WTC11 (cell line): Measurements from ENCODE around the gene CHRNB1. TPM values are rescaled to one million over a fixed set of nuclear protein-coding genes. Genes with fewer than 3 reads are reported as not detected.
"Not testable (repeated sequence)": the region's sequence is repeated elsewhere in the genome, so short reads cannot be mapped to it uniquely, and the experiment has no call there.

ENCODE experiments used
- ATAC-seq: fragments of 200-7000 bp; cut with Tn5 transposase; 2 replicates; pipeline ENCODE4 v1.10.0; 2021; ENCODE audit warnings: mild to moderate bottlenecking, moderate library complexity
- CTCF ChIA-PET: fragments of 300-600 bp; sonication (Branson Sonifier 250); formaldehyde crosslinking; loops from one replicate; lab custom pipeline; 2021; ENCODE audit warnings: antibody characterized with exemption; lab: Charles Lee
- POLR2A ChIA-PET: fragments of 350-600 bp; sonication (Branson Sonifier 250); formaldehyde crosslinking; loops from one replicate; lab custom pipeline; 2021; ENCODE audit warnings: antibody characterized with exemption; lab: Charles Lee
- DNase-seq: peaks from one replicate; pipeline ENCODE4 v3.0.0; 2021; ENCODE audit warnings: low spot score
- H3K27ac Mint-ChIP-seq: 2 replicates; pipeline ENCODE4 v1.8.0; 2021; ENCODE audit warnings: mixed read lengths
- H3K27me3 Mint-ChIP-seq: 2 replicates; pipeline ENCODE4 v1.8.0; 2021; ENCODE audit warnings: low read depth, mild to moderate bottlenecking, moderate library complexity, mixed read lengths
- H3K36me3 Mint-ChIP-seq: 2 replicates; pipeline ENCODE4 v1.8.0; 2021; ENCODE audit warnings: mixed read lengths
- H3K4me1 Mint-ChIP-seq: 2 replicates; pipeline ENCODE4 v1.8.0; 2022; ENCODE audit warnings: mixed read lengths
- H3K4me3 Mint-ChIP-seq: 2 replicates; pipeline ENCODE4 v1.8.0; 2021; ENCODE audit warnings: mild to moderate bottlenecking, moderate library complexity, mixed read lengths
- H3K9me3 Mint-ChIP-seq: 2 replicates; pipeline ENCODE4 v1.8.0; 2021; ENCODE audit warnings: mixed read lengths
- IRF2 ChIP-seq: sonication (generic); formaldehyde crosslinking; IDR thresholded peaks from 2 replicates; pipeline ENCODE4 v1.8.0; 2022; ENCODE audit warnings: low read depth, missing genetic modification reagents, borderline replicate concordance
- KAT7 ChIP-seq: sonication (generic); formaldehyde crosslinking; IDR thresholded peaks from 2 replicates; pipeline ENCODE4 v1.8.1; 2023; ENCODE audit warnings: missing genetic modification reagents, mild to moderate bottlenecking, borderline replicate concordance
- ZNF138 ChIP-seq: sonication (generic); formaldehyde crosslinking; conservative IDR thresholded peaks from 2 replicates; pipeline ENCODE4 v1.8.1; 2022; ENCODE audit warnings: mild to moderate bottlenecking, moderate library complexity, missing genetic modification reagents
- total RNA-seq: library from RNA; stranded (reverse); gene quantifications from 3 replicates; pipeline ENCODE4 v1.2.3, GENCODE V29; 2021
- TF ChIP-seq, protein P1 (sequence below): sonication (generic); formaldehyde crosslinking; IDR thresholded peaks from 2 replicates; pipeline ENCODE4 v1.8.1; 2023; ENCODE audit warnings: mild to moderate bottlenecking, missing genetic modification reagents
- TF ChIP-seq, protein P2 (sequence below): sonication (generic); formaldehyde crosslinking; IDR thresholded peaks from 2 replicates; pipeline ENCODE4 v1.8.1; 2023; ENCODE audit warnings: mild to moderate bottlenecking, missing genetic modification reagents, moderate library complexity
- TF ChIP-seq, protein P3 (sequence below): sonication (generic); formaldehyde crosslinking; IDR thresholded peaks from 2 replicates; pipeline ENCODE4 v1.8.0; 2023; ENCODE audit warnings: mild to moderate bottlenecking, missing genetic modification reagents
- TF ChIP-seq, protein P4 (sequence below): sonication (generic); formaldehyde crosslinking; IDR thresholded peaks from 2 replicates; pipeline ENCODE4 v1.8.0; 2022; ENCODE audit warnings: mild to moderate bottlenecking, missing genetic modification reagents
- TF ChIP-seq, protein P5 (sequence below): sonication (generic); formaldehyde crosslinking; IDR thresholded peaks from 2 replicates; pipeline ENCODE4 v1.8.1; 2023; ENCODE audit warnings: mild to moderate bottlenecking, missing genetic modification reagents, borderline replicate concordance
- TF ChIP-seq, protein P6 (sequence below): sonication (generic); formaldehyde crosslinking; IDR thresholded peaks from 2 replicates; pipeline ENCODE4 v1.8.0; 2022; ENCODE audit warnings: mild to moderate bottlenecking, missing genetic modification reagents

The CHRNB1 gene
- total RNA-seq, 1 experiment from 2014 or later = 16.0 TPM

DNA sequence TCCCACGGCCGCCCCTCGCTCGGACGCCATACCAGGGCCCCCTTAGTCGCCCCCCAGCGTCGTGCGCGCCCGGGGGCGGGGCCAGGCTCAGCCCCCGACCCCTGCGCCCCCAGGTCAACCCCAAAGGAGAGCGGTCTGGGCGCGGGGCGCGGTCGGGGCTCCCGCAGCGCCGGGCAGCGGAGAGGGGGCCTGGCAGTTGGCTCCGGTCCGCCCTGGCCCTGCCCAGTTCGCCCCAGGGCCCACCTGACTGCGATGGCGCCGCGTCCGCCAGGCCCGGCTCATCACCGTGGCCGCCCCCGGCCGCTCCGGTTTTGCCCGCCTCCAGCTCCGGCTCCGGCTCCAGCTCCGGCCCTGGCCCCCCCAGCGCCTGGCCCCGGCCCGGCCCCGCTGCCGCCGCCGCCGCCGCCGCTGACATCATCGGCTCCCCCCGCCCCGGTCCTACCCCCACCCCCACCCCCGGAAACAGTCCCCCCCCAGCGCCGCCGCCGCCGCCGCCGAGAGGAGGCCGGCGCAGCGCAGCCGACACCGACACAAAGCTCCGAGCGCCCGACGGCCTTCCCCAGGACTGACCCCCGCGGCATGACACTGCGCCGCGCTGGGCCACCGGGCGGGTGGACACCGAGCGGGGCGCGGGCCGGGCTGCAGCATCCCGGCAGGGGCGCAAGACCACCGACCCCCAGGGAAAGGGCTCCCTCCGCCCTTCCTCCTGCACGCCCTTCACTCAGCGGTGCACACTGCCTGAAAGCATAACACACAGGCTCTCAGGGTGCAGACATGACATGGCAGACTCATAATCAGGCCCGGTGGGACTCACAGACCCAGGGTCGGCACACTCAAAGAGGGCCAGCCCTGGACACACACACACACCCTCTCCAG lies 34.6 kb downstream of the CHRNB1 start, which contains the start of gene ZBTB4 (continued):
- TF ChIP-seq, protein P1, sequence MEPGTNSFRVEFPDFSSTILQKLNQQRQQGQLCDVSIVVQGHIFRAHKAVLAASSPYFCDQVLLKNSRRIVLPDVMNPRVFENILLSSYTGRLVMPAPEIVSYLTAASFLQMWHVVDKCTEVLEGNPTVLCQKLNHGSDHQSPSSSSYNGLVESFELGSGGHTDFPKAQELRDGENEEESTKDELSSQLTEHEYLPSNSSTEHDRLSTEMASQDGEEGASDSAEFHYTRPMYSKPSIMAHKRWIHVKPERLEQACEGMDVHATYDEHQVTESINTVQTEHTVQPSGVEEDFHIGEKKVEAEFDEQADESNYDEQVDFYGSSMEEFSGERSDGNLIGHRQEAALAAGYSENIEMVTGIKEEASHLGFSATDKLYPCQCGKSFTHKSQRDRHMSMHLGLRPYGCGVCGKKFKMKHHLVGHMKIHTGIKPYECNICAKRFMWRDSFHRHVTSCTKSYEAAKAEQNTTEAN = no peak
- TF ChIP-seq, protein P2, sequence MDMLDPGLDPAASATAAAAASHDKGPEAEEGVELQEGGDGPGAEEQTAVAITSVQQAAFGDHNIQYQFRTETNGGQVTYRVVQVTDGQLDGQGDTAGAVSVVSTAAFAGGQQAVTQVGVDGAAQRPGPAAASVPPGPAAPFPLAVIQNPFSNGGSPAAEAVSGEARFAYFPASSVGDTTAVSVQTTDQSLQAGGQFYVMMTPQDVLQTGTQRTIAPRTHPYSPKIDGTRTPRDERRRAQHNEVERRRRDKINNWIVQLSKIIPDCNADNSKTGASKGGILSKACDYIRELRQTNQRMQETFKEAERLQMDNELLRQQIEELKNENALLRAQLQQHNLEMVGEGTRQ (CRISPR knock-in tag) = peak; percentile 32; the same call in 1 of the 2 replicates
- TF ChIP-seq, protein P3, sequence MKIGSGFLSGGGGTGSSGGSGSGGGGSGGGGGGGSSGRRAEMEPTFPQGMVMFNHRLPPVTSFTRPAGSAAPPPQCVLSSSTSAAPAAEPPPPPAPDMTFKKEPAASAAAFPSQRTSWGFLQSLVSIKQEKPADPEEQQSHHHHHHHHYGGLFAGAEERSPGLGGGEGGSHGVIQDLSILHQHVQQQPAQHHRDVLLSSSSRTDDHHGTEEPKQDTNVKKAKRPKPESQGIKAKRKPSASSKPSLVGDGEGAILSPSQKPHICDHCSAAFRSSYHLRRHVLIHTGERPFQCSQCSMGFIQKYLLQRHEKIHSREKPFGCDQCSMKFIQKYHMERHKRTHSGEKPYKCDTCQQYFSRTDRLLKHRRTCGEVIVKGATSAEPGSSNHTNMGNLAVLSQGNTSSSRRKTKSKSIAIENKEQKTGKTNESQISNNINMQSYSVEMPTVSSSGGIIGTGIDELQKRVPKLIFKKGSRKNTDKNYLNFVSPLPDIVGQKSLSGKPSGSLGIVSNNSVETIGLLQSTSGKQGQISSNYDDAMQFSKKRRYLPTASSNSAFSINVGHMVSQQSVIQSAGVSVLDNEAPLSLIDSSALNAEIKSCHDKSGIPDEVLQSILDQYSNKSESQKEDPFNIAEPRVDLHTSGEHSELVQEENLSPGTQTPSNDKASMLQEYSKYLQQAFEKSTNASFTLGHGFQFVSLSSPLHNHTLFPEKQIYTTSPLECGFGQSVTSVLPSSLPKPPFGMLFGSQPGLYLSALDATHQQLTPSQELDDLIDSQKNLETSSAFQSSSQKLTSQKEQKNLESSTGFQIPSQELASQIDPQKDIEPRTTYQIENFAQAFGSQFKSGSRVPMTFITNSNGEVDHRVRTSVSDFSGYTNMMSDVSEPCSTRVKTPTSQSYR (CRISPR knock-in tag) = no peak
- TF ChIP-seq KAT7 (no peak), ZNF138 (CRISPR knock-in tag) (no peak)
- TF ChIP-seq, protein P4, sequence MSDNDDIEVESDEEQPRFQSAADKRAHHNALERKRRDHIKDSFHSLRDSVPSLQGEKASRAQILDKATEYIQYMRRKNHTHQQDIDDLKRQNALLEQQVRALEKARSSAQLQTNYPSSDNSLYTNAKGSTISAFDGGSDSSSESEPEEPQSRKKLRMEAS (CRISPR knock-in tag) = no peak

DNA sequence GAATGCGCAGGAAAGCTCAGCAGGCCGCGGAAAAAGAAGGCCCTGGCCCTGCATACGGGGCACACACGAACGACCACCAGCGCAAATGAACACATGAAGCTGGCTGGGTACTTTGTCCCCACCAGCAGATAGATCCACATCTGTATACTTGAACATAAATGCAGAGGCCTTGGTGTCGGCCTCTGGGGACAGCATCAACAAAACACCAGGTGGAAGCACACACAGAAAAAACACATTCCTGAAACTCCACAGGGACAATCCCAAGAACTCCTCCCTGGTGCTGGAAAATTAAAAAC lies 35.2 kb downstream of the CHRNB1 start:
- DNase-seq (no peak), ATAC-seq (no peak)
- H3K4me1 Mint-ChIP-seq = peaks cover 58% of the 10 kb centered on the region
- no peaks in the 10 kb centered on the region for H3K9me3 Mint-ChIP-seq
- H3K36me3 Mint-ChIP-seq = no peaks in the 10 kb centered on the region
- no peaks in the 10 kb centered on the region for H3K27me3 Mint-ChIP-seq
- H3K27ac Mint-ChIP-seq = peak overlapping the region; percentile 83
- H3K4me3 Mint-ChIP-seq = peak overlapping the region; percentile 89
- TF ChIP-seq, protein P5, sequence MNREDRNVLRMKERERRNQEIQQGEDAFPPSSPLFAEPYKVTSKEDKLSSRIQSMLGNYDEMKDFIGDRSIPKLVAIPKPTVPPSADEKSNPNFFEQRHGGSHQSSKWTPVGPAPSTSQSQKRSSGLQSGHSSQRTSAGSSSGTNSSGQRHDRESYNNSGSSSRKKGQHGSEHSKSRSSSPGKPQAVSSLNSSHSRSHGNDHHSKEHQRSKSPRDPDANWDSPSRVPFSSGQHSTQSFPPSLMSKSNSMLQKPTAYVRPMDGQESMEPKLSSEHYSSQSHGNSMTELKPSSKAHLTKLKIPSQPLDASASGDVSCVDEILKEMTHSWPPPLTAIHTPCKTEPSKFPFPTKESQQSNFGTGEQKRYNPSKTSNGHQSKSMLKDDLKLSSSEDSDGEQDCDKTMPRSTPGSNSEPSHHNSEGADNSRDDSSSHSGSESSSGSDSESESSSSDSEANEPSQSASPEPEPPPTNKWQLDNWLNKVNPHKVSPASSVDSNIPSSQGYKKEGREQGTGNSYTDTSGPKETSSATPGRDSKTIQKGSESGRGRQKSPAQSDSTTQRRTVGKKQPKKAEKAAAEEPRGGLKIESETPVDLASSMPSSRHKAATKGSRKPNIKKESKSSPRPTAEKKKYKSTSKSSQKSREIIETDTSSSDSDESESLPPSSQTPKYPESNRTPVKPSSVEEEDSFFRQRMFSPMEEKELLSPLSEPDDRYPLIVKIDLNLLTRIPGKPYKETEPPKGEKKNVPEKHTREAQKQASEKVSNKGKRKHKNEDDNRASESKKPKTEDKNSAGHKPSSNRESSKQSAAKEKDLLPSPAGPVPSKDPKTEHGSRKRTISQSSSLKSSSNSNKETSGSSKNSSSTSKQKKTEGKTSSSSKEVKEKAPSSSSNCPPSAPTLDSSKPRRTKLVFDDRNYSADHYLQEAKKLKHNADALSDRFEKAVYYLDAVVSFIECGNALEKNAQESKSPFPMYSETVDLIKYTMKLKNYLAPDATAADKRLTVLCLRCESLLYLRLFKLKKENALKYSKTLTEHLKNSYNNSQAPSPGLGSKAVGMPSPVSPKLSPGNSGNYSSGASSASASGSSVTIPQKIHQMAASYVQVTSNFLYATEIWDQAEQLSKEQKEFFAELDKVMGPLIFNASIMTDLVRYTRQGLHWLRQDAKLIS (CRISPR knock-in tag) = no peak
- TF ChIP-seq, protein P6, sequence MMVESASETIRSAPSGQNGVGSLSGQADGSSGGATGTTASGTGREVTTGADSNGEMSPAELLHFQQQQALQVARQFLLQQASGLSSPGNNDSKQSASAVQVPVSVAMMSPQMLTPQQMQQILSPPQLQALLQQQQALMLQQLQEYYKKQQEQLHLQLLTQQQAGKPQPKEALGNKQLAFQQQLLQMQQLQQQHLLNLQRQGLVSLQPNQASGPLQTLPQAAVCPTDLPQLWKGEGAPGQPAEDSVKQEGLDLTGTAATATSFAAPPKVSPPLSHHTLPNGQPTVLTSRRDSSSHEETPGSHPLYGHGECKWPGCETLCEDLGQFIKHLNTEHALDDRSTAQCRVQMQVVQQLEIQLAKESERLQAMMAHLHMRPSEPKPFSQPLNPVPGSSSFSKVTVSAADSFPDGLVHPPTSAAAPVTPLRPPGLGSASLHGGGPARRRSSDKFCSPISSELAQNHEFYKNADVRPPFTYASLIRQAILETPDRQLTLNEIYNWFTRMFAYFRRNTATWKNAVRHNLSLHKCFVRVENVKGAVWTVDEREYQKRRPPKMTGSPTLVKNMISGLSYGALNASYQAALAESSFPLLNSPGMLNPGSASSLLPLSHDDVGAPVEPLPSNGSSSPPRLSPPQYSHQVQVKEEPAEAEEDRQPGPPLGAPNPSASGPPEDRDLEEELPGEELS = 0 out of 2 replicates have a peak, but pooled peaks have one; percentile 22
- no peak for TF ChIP-seq IRF2 (CRISPR knock-in tag)
- POLR2A ChIA-PET = interaction anchor here (0.5 to 2.6 kb wide), 6 partner anchors 18 to 43 kb away, joined by 3 to 13 read pairs (median 4); partner anchors contain the start of gene CHRNB1
- CTCF ChIA-PET = interaction anchor here (1.2 to 5.3 kb wide), 6 partner anchors 34 to 80 kb away, joined by 3 to 27 read pairs (median 10); partner anchors contain the start of genes FGF11, TMEM102 and TMEM256

DNA sequence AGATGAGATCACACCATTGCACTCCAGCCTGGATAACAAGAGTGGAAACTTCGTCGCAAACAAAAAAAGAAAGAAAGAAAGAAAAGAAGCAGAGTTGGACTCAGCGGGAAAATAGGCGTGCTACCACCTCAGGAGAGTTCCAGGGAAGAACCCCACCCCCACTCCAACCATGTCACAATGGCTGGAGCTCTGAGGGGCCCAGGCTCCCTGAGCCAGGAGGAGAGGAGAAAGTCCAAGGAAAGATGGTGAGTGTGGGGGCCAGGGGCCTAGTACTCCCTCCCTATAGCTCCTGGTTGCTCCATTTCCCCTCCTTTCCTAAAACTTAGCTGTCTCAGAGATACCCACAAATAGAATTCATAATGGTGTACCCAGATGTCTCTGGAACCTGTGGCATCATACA lies 36.4 kb downstream of the CHRNB1 start, which contains the start of gene SLC35G6:
Gene SLC35G6 (plus strand): TSS at position 172 of the 400 bp plus-strand sequence. CDS start 71 bp downstream, at position 243.
- not testable (repeated sequence) for ATAC-seq, DNase-seq, H3K27me3 Mint-ChIP-seq, H3K36me3 Mint-ChIP-seq, H3K9me3 Mint-ChIP-seq
- ChIA-PET POLR2A (interaction anchor here (0.7 to 1.0 kb wide), 3 partner anchors 20 to 93 kb away, joined by 3 read pairs; no protein-coding TSS in a partner anchor), CTCF (interaction anchor here (1.1 to 1.4 kb wide), 3 partner anchors 44 to 108 kb away, joined by 4 to 6 read pairs (median 4); partner anchors contain the start of gene SOX15)
- H3K4me3 Mint-ChIP-seq = peak within 1 kb of the TSS; percentile 89
- peaks cover 67% of the 10 kb centered on the region for H3K4me1 Mint-ChIP-seq
- peak within 1 kb of the TSS; percentile 83 for H3K27ac Mint-ChIP-seq

DNA sequence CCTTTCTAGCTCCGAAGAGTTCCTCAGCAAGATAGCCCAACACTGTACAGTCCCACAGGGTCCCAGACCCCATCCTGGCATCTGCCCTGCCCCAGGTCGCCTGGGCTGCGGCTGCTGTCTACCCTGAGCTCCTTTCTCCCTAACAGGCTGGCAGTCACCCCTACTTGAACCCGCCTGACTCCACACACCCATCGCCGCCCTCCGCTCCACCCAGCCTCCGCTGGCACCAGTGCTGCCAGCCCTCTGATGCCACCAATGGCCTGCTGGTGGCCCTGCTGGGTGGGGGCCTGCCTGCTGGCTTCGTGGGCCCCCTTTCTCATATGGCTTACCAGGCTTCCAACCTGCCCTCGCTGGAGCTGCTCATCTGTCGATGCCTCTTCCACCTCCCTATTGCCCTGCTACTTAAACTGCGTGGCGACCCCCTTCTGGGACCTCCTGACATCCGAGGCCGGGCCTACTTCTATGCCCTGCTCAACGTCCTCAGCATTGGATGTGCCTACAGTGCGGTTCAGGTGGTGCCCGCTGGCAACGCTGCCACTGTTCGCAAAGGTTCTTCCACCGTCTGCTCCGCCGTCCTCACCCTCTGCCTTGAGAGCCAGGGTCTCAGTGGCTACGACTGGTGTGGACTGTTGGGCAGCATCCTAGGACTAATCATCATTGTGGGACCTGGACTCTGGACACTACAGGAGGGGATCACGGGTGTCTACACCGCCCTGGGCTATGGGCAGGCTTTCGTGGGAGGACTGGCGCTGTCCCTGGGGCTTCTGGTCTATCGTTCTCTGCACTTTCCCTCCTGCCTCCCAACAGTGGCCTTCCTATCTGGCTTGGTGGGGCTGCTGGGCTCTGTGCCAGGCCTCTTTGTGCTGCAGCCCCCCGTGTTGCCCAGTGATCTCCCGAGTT lies 37.2 kb downstream of the CHRNB1 start:
- POLR2A ChIA-PET = interaction anchor here (0.7 to 1.0 kb wide), 3 partner anchors 21 to 92 kb away, joined by 3 read pairs; no protein-coding TSS in a partner anchor
- H3K27ac Mint-ChIP-seq = peak overlapping the region; percentile 99
- not testable (repeated sequence) for H3K27me3 Mint-ChIP-seq, H3K36me3 Mint-ChIP-seq, ATAC-seq, H3K9me3 Mint-ChIP-seq, DNase-seq
- peak overlapping the region; percentile 90 for H3K4me3 Mint-ChIP-seq
- H3K4me1 Mint-ChIP-seq = peaks cover 63% of the 10 kb centered on the region
- CTCF ChIA-PET = interaction anchor here (1.2 to 1.4 kb wide), 2 partner anchors 45 to 78 kb away, joined by 4 to 6 read pairs; no protein-coding TSS in a partner anchor

DNA sequence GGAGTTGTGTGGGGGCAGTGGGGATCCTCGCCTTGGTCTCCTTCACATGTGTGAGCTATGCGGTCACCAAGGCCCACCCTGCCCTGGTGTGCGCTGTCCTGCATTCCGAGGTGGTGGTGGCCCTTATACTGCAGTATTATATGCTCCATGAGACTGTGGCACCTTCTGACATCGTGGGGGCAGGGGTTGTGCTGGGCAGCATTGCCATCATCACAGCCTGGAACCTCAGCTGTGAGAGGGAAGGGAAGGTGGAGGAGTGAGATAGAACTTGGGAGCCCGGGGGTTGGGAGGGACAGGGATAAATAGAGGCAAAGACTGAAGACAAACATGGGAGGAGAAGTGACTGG lies 37.9 kb downstream of the CHRNB1 start:
- POLR2A ChIA-PET, H3K27me3 Mint-ChIP-seq, H3K36me3 Mint-ChIP-seq, CTCF ChIA-PET, DNase-seq, H3K9me3 Mint-ChIP-seq, ATAC-seq: not testable (repeated sequence)
- Mint-ChIP-seq H3K4me1 (peaks cover 64% of the 10 kb centered on the region), H3K4me3 (peak overlapping the region; percentile 90), H3K27ac (peak overlapping the region; percentile 99)
